AG20443 (cell line): ENCODE measurements around the gene MYH7.

Experiments
- DNase-seq: peaks from one replicate; pipeline ENCODE4 v3.0.0; 2012; ENCODE audit warnings: low spot score, mixed read lengths

MYH7 gene

DNA sequence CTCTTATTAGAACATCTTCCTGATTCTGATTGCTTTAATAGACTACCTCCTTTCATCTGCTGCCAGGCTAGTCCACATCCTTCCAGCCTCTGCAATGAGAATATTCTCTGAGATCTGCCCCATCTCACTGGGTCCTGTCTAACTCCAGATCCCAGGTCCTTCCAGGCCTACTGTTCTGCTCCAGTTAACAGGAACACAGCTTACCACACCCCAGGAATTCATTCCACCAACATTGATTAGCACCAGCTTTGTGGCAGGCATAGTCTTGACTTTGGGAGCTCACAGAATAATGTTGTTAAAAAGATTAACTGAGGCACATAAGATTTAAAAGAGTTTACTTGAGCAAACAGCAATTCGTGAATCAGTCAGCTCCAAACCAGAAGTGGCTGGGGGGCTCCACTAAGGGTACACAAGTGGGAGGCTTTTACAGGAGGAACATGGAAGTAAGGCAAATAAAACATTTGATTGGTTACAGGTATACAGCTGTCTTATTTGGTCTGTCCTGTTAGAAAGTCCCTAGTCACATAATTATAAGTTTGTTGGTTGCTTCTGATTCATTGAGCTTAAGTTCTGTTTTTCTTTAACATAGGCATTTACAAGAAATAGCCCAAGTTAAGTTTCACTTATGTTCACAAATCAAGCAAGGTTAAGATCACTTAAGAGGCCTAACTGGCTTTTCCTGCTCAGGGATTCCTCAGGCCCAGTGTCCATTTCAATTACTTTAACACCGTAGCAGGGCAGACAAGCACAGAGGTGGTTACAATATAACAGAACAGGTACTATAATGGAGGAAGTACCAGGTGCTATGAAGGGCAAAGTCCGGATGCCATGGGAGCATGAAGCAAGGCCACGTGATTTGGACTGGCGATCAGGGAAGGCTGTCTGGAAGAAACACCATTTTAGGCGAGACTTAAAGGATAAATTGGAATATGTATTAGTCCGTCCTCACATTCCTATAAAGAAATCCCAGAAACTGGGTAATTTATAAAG, 12.2 kb upstream of the MYH7 start:
- DNase-seq, result peak; percentile 2

DNA sequence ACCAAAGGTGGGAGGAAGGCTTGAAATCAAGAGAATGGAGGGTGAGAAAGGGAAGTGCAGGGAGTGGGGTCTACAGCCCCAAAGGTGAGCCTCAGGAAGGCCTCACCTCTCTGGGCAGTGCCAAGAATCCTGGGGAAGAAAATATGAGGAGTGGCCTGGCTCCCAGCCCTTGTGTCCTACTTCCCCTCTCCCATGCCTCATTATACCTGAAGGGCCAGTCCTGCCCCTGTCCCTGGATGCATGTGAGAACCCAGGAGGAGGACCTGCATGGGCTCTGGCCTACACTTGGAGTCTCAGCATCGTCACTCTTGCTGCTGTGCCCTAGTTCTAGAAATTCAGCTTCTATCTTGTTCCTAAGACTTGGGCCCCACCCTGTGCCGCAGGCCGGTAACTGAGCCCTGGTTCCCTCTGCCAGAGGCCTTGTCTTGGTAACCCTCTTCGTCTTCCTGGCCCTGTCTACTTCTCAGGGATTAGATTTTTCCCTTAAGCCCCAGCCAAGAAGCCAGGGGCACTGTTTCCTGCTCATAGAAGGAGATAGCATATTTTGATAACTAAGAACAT, 10.9 kb upstream of the MYH7 start:
- DNase-seq, result no peak

DNA sequence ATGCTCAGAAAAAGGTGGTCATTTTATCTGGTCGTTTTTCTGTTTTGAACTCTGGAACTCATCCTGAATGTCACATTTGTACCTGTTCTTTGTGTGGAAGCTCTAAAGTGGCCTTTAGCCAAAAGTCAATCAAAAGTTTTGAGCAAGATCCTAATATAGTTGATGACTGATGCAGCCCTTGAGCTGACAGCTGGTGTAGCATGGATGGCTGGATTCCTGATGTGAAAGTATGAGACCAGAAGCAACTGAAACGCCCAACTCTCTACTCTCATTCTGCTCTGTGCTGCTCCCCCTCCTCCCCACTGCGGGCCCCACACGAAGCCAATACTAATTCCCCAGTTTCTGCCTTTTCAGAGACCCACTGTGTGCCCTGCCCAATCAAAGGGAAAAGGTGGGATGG, 10.3 kb upstream of the MYH7 start:
- no peak for DNase-seq

DNA sequence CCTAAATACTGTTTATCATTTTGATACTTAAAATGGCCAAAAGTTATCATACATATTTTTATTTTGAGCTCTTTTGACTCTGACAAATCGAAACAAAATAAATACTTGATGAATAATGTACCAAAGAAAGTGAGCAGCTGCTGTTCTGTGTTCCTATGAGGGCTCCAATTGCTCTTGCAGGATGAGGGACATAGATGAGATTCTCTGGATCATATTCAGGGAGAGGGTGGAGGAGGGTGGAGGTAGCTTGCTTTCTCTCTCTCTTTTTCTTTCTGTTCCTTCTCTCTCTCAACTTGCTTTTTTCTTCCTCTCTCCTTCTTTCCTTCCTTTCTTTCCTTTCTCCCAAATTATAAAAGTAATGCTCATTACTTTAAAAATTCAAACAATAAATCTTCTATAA, 8.9 kb upstream of the MYH7 start:
- no peak for DNase-seq

DNA sequence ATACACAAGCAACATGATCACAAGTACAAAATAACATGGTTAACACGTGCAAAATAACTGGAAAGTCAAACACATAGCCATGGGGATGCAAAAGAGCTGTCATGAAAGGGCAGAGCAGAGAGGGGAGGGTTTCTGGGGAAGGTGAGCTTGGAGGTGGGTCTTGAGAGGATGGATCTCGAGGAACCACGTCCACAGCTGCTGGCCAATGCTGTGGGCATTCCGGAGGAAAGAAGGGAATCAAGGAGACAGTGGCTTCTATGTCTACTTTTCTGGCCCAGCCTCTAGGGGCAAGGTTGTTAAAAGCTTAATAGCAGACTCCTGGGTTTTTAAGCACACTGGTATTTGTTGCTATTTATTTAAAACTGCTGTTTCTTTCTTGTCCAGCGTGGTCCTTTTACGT, 8.4 kb upstream of the MYH7 start:
- peak; percentile 4 for DNase-seq

DNA sequence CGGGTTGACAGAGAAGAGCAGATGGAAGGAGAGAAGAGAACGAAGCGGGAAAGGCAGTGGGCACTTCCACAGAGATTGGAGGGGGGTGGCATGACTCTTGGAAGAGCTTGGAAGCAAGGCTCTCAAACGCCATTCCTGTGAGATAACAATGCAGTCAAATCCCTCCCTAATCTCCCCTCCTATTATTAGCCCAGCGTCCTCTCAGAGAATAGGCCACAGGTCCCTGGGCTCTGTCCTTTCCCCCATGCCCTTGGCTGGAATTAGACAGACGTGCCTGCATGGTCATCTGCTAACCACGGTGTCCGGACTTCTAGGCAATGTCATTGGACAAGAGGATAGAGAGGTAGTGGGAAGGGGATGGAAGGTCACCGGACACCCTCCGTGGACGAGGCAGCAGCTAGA, 8.0 kb upstream of the MYH7 start:
- DNase-seq, result no peak

DNA sequence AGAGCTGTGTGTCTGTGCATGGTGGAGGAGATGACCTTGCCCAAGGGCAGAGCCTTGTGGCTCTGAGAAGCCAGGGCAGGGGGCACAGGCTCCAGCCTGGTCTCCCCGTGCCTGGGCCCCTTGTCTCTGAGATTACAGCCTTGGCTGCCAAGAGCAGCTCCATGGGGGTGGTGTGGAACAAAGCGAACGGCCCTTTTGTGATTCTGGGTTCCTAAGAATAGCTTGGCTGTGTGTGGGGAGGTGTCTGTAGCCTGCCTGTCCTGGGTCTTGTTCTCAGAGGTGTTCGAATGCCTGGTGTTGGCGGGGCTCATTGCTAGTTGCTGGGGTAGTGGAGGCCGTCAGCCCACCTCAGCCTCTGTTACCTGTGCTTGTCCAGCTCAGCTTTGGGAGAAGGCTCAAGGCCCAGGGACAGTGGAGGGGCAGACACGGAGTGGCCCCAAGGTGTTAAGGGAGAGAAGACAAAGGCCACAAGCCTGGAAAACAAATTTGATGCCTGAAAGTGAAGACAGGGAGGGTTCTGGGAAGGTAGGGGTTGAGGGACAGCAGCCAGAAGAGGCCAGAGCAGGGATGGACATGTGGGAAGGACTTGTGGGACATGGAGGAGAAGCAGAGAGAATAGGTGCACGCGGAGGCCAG, 7.4 kb upstream of the MYH7 start:
- no peak for DNase-seq

DNA sequence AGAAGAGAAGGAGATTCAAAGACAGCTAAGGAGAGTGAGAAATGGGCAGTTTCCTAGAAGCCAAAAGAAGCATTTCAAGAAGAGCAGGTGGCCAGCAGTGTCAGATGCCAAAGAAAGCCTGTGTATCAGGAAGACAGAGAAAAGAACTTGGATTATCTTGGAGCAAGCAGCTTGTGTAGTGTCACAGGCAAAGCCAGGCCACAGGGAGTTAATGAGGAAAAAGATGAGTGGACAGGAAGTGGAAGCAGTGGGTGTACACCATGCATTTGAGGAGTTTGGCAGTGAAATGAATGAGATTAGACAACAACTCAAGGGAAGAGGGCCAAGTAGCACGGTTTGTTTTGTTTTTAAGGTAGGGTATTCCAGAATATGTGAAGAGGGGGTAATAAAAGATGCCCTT, 5.6 kb upstream of the MYH7 start:
- DNase-seq, result peak; percentile 20

DNA sequence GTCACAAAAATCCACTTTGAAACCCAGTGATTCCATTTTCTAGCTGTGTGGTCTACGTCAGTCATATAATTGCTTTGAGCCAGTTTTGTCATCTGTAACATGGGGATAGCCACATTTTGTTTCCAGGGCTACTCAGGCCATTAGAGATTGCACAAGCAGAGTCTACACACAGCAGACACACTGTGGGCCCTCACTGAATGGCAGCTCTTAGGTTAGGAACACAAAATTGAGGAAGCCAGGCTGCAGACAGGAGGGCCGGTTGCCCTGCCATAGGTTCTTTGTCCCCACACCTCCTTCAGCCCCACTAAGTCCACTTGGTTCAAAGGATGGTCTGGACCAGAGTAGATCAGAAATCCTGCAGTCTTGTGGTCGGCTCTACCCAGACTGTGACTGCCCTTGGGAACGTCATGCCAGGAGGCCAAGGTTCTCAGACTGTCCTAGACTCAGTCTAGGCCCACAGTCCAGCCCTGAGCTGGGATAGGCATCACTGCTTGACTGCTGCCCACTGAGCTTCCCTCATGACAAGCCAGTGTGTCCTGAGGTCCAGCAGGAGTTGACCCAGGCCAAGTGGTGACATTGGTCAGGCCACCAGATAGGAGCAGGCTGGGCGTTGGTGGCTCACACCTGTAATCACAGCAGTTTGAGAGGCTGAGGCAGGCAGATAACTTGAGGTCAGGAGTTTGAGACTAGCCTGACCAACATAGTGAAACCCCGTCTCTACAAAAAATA, 3.8 kb upstream of the MYH7 start:
- peak; percentile 4 for DNase-seq

DNA sequence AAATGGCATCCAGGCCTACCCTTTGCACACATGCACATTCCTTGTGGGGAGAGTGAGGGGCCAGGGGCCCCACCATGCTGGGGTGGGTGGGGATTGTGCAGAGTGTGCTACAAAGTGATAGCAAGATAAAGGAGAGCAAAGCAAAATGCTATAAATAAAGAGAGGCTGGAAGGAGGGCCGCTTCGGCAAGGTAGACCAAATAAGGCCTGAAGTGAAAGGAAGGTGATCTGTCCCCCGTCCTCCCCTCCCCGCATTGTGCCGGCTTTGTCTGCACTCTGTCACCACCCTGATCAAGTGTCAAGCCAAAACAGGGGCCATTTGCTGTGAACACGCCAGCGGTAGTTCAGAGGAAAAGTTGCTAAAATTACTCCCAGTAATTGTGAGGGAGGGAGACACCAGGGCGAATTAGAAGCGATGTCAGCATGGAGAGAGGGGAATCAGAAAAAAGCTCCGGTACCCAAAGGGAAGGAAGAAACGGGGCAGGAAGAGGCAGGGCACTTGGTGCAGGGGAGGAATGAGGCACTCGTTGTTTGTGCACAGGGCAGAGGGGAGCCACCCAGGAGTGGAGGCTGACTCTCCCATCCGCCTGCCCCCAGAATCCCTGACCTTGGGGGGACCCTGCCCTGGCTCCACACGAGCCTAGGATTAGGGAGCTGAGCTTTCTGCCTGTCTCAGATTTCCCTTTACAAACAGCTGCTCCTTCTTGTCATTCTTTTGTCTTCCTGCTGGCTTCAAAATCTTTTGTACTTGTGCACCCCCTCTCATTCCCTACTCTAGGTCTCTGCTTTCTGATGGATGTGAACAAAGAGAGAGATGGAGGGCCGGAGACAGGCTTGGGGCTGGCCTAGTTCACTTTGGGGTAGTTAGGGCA, 2.9 kb upstream of the MYH7 start:
- DNase-seq, result no peak

DNA sequence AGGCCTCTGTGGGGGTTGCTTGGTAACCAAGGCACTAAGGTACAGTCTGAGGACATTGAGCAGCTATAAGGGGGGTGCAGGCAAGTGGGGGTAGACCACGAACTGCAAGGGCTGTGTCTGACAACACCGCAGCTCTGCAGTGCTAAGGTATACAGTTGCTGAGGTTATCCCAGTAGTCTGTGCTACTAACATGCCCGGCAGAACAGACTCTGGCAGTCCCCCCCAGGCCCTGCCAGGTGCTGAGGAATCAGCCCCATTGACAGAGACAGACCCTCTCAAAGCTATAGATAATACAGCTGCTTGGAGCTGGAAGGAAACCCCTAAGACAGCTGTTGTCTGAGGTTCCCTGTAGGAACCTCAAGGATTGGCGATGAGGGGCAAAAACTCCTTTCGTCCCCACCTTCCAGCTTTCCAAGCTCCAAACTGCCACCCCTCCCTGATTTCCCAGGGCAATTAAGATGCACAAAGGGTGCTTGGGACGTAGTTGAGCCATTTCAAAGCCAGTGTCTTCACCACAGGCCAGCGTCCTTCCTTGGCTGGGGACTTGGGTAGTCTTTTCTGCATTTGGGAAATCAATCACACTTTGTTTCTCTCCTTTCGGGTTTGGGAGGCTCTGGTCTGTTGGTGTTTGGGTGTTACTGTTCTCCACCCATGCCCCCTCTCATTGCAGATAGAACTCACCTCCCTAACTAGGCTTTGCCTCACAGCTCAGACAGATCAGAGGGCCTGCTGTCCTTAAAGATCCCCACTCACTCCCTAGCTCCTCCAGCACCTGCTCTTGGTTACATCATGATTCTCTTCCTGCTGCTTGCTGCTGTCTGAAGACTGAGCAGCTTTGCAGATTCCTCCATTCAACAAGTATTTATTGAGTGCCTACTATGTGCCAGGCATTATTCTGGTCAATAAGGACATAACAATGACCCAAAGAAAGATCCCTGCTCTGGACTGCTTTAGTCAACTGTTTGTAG, 2.0 kb upstream of the MYH7 start:
- DNase-seq, result no peak

DNA sequence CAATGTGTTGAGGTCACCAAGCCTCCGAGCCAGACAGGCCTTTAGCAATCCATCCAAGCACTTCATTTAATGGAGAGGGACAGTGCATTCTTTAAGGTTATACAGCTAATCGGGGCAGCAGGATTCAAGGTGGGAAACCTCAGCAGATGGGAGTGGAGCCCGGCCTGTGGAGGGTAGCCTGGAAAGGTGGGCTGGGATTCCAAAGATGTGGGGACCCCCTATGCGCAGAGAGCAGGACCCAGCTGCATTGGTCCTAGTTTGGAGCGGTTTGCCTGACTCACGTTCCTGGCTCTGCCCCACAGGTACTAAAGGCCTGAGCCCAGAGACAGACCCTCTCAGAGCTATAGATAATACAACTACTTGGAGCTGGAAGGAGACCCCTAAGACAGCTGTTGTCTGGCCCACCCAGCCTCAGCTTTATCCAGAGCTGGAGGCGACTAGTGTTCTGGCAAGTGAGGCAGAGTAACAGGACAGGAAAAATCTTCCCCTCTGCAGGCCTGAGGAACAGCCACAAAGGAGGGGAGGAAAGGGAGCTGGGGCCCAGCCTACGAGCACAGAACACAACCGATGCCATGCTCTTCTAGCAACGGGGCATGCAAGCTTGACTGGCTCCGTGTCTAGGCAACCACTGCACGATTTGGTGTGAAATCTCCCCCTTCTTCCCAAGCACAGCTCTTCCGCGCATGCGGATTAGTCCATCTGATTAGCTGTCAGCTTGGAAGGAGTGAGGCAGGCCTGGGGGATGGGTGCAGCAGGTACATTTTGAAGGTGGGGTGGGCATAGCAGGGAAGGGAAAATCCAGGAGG, 1.1 kb upstream of the MYH7 start:
- DNase-seq, result no peak

DNA sequence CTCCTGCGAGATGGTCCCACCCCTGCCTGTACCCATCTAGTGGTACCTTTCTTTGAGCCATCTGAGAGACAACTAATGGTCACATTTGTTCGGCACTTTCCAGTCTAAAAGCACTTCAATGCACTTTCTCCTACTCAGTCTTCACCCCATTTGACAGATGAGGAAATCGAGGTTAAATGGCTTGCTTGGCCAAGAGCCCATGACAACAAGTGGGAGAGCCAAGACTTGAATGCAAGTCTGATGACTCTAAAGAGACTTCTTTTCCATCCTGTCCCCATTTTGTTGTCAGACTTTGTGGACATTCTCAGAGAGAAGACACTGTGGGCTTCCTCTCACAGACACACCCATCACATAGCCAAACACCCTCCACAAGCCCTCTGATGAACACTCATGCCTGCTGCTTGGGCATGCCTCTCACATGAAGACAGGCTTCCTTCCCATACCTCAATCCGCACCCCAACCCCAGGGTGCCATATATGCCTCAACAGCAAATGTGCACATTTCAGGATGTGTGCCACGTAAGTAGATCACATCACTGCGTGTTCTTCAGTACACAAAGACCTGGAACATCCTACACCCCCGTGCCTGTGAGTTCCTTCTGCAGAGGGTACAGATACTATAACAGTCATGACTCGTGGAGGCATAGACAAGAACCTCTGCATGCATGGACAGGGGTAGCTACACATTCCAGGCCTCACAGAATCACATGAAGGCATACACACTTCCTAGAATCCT, 805 bp downstream of the MYH7 start:
- DNase-seq, result no peak

DNA sequence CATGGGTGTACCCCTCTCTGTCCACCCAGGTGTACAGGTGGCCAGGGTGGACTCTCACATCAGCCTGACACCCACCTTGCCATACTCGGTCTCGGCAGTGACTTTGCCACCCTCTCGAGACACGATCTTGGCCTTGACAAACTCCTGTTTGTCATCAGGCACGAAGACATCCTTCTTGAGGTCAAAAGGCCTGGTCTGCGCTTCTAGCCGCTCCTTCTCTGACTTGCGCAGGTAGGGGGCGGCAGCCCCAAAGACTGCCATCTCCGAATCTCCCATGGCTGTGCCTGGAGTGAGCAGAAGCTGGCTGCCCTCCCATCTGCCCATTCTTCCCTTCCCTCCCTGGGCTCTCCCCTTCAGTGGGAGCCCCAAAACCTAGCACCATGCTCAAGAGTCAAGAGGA, 2.0 kb downstream of the MYH7 start:
- no peak for DNase-seq

DNA sequence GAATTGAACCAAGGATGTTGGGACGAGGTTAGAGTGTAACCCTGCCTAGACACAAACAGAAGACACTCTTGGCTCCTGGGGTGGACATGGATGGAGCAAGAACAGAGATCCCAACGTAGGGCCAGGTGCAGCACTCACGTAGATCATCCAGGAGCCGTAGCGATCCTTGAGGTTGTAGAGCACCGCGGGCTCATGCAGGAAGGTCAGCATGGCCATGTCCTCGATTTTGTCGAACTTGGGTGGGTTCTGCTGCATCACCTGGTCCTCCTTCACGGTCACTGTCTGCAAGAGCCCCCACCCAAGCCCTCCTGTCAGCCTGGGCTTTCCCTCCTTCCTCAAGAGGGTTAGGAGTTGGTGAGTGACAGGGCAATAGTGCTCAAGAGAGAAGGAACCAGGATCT, 2.5 kb downstream of the MYH7 start:
- DNase-seq, result no peak

DNA sequence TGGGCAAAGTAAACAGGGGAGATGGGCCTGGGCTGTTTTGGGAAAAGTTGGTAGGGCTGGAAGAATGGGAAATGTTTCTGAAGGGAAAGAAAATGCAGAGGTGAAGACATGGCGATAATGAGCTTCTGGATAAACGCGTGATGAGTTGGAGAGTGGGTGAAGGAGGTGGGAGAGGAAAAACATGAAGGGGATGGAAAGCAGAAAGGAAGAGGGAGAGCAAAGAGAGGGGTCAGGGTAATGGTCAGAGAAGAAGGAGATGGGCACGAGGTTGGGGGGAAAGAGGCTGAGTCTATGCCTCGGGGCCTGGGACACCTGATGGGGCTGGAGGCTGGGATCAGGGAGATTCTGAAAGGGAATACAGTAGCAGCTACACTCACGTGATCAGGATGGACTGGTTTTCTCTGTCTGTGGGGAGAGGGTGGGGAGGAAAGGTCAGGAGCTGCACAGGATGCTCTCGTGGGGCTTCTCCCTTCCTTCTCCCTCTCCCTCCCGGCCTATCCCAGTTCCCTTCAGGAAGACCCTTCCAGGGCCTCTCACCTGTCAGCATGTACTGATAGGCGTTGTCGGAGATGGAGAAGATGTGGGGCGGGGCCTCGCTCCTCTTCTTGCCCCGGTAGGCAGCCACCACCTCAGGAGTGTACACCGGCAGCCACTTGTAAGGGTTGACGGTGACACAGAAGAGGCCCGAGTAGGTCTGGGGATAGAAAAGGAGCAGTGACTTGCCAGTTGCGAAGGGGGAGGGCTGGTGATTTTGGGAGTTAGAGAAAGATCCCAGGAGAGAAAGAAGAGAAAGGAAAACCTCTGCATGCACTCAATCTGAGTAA, 3.1 kb downstream of the MYH7 start:
- no peak for DNase-seq

DNA sequence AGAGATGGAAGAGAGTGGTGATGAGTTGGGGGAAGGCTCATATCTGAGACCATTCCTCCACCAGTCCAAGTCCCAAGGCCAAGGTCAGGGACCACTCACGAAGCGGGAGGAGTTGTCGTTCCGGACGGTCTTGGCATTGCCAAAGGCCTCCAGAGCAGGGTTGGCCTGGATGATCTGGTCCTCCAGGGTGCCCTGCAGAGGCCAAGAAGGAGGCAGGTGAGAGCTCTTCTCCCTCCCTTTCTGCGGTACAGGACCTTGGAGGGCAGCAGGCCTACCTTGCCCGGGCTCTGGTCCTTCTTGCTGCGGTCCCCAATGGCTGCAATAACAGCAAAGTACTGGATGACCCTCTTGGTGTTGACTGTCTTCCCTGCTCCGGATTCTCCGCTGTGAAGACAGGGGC, 4.0 kb downstream of the MYH7 start:
- DNase-seq, result no peak

DNA sequence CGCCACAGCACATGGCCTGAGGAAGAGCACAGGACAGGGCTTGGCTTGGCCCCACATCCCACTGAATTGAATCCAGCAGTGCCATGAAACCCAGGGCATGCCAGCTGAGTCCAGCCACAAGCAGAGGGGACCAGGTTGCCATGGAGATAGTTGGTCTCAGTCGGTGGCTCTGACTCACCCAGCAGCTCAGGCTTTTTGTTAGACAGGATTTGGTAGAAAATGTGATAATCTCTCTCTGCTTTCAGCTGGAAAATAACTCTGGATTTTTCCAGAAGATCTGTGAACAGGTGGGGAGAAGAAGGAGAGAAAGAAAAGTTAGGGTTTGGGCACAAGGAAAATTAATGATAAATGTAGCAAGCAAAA, 4.8 kb downstream of the MYH7 start:
- peak; percentile 58 for DNase-seq
